HS-5 (cell line): ENCODE measurements around the gene JHY.

Source experiments
- DNase-seq: peaks from one replicate; pipeline ENCODE4 v3.0.0-alpha.2; 2012; ENCODE audit warnings: low read depth

Gene JHY

DNA sequence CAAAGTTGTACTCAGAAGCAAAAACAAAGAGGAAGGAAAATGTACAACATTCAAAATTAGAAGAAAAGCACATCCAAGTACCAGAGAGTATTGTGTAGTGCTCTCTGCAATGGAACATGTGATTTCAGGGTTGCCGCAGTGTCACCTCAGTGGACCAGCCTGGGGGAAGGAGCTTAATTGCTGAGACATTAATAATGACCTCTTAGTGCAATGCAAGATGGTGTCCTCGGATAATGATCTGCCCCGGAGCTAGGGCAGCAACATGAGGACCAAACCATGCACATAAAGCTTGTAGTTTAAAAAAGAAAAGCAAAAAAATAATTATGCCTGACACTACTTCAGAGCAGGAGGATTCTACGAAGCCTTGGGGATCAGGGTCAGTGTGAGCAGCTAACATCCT is 11.3 kb upstream of the JHY start:
- DNase-seq = no peak

- no peak for DNase-seq
Observed at GRCh38 chr11:122872046-122872445, 10.5 kb upstream of the JHY start.

GRCh38 chr11:122874991-122875390 is 7.6 kb upstream of the JHY start:
- DNase-seq = no peak

GRCh38 chr11:122877732-122878131 is 4.8 kb upstream of the JHY start:
- no peak for DNase-seq

DNA sequence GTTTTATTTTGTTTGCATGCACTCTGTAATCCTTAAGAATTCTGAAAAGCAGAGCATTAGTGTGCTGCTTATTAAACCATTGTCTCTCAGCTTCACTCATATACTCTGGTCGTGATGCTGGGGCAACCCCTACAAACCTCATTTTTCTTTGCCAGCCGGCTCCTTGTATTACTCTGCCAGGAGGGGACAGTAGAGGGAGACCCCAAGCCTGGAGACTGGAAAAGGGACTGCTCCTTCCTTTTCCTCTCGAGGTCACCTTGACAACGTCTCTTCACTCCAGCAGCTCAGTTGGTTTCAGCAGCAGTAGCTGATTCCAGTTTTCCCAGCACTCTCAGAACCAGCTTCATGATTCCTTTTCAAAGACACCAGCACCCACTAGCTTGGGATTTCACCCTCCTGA is 2.8 kb upstream of the JHY start:
- no peak for DNase-seq

- peak; percentile 20 for DNase-seq
Observed at GRCh38 chr11:122882857-122883645, 492 bp downstream of the JHY start.

GRCh38 chr11:122883646-122883979 is 1.1 kb downstream of the JHY start:
- DNase-seq = no peak

DNA sequence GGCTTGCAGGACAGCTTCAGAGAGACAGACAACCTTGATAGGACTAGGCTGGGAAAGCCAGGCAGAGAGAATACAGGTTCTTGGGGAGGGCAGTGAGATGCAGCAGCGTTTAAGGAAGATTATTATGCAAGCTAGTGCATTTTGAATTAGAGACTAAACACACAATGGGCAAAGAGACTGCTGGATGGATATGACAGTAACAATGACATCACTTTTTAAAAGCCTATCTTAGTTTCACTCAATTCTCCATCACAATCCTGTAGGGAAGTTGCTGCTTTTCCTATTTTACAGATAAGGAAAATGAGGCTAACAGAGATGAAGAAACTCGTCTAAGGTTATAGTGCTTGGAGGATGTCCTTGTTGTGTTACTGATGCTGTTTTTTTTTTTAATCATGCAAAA is 5.6 kb downstream of the JHY start:
- DNase-seq = no peak

- no peak for DNase-seq
Observed at GRCh38 chr11:122893131-122893530, 10.6 kb downstream of the JHY start.

DNA sequence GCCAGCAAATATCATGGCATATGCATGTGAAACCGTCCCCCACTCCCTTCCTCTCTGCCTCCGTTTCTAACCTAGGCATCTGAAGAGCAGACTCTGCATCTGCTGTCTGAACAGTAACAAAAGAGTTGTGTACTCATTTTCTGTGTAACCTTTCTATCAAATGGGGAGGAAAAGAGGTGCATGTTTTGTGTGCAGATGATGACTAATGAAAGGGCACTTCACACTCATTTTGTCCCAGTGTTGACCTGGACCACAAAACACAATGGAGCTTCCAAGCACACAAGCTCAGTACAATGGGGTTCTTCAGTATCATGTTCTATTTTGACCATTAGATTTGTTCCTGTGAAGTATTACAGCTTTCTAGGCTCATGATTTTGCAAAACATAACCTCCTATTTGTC is 13.0 kb downstream of the JHY start:
- DNase-seq = no peak

DNA sequence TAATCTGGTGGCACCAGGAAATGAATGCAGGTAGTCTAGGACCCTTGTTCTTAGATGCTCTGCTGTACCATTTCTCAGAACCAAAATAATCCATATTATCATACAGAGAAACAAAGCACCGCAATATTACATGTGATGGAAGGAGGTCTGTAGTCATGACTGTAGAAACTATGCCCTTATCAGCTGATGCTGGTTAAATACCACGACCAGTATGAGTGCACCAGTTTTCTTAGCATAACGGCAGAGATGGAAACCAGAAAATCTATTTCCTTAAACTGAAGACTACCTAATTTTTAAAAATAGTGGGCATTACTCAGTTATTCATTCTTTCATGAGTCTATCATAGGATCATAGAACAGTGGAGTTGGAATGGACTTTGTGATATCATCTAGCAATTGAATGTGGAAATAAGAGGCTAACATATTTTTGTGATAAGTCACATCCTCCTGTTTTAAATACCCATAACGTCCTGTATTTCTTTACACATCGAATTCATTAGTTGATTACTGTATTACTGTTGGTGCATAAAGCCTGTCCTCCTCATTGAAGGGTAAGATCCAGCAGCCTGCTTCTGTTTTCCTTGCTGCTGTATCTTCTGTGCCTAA is 15.1 kb downstream of the JHY start:
- peak; percentile 53 for DNase-seq

- no peak for DNase-seq
Observed at GRCh38 chr11:122898799-122899198, 16.2 kb downstream of the JHY start.

DNA sequence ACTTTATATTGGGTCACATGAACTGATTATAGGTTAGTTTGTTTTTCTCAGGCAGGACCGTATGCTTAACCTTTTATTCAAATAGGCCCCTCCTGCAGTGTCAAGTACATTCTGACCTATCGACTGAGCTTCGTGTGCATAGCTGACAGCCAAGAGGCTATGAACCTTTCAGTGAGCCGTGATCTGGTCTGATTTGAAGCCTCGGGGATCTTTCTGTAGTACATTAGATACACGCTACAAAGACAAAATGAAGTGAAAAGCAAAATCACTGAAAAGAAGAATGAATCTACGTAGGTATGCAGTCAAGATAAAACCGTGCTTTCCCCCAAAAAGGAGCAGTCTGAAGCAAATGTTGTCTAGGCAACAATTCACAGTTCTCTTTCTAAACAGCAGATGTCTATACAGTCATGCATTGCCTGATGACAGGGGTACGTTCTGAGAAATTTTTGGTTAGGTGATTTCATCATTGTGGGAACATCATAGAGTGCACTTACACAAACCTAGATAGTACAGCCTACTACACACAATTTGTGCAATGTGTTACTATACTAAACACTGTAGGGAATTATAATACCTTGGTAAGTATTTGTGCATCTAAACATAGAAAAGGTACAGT is 18.1 kb downstream of the JHY start:
- DNase-seq = no peak

GRCh38 chr11:122902951-122903350 is 20.4 kb downstream of the JHY start:
- DNase-seq = no peak

DNA sequence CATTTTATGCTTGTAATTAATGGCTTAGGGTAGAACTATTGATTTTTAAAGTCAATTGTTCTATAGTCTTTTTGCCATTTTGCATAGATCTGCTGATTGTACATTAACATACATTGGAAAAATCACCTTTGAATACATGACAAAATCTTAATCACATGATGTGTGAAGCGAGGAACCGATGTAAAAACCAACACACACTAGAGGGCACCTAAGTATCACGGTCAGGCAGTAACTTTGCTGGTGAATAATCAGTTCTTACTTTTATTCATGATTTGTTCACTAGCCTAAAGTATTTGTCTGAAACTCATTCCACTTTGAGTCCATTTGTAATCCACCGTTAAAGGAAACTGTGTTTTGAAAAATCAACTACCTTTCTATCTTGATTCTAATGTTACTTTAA is 28.2 kb downstream of the JHY start:
- no peak for DNase-seq

GRCh38 chr11:122917311-122917710 is 34.8 kb downstream of the JHY start:
- DNase-seq = no peak

DNA sequence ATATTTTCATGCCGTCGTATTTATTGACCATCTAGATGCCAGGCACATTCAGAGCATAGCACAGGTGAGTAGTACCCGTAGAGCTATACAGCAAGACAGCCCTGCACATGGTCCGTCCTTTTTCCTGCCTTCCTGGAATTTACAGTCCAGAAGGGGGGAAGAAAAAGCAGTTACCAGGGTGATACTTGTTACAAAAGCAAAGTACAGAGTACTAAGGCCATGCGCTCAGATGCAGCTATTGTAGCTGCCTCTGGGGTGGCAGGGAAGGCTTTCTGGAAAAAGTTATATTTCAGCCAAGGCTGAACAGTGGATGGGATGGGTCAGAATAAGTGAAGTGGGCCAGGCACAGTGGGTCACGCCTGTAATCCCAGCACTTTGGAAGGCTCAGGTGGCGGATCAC is 36.2 kb downstream of the JHY start:
- no peak for DNase-seq

DNA sequence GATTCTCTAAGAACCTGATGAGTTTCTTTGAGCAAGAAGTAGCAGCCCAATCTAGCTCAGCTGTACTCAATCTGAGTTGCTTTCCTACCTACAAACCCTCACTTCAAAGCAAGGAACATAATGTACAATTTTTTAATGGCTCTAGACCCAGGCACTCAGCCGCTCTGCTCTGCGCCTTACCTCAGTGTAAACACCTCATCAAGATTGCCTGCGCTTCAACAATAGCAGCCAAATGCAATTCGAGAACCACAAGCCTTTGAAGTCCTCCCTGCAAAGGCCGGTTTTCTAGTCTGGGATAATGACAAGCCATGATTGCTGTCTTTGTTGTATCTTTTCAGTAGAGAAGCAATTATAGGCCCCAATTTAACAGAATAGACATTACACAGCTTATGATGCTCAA is 38.0 kb downstream of the JHY start:
- DNase-seq = no peak

DNA sequence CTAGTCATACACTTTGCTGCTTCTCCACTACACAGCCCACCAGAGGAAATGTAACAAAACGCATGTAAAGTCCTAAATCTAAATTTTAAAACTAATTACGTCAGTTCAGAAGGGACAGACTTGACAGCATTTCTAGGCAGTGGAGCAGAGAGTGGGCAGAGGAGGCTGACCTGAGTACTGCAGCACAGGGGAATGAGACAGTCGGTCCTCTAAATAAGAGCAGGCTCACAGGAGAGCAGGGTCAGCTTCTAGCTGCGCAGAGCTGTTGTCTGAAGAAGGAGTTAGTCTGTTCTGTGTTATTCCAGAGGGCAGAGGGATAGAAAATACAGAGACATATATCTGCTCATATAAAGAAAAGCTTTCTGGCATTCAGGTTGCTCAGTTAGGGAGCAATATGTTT is 40.3 kb downstream of the JHY start:
- no peak for DNase-seq

DNA sequence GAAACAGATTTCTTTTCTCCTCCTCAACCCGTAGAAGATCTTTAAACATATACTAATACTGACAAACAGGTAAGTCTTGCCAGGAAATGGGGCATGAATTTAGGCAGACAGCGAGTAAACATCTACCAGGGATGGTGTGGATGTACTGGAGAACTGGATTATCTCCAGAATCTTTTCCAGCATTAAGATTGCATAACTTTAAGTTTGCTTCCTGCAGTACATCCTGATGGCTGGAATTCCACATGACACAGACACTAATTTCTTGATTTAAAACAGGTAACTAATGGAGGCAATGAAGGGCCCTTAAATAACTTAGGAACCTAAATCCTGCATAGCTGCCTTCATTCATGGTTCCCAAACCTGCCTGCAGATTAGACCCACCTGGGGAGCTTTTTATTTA is 40.7 kb downstream of the JHY start:
- DNase-seq = no peak

- no peak for DNase-seq
Observed at GRCh38 chr11:122931510-122931909, 49.0 kb downstream of the JHY start.

DNA sequence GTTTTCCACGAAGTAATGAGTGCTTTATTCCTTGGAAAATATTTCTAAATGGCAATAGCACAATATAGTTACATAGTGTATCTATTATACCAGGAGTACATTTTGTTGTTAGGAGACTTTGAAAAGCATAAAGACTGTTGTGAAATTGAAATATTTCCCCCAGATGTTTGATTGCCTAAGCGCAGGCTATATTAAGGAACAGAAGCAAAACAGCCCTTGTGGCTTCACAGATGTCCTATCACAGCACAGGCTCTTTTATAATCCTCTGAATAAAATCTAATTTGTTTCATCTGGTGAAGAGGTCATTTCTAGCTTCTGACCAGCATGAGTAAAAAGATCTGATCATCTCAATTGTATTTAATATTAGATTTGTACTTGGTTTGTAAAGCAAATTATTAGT is 50.9 kb downstream of the JHY start:
- no peak for DNase-seq

DNA sequence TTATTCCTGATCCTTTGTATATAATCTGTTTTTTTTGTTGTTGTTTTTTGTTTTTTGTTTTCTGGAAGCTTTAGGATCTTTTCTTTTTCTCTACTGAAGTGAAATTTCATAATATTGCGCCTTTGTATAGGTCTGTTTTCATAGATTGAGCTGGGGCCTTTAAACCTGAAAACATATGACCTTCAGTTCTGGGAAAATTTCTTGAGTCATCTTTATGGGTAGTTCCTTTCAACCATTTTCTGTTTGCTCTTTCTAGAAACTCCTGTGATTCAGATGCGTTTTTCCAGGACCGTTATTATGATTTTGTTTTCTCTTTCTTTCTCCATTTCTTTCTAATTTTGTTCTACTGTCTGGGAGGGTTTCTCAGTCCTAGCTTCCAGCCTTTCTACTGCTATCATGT is 55.4 kb downstream of the JHY start:
- DNase-seq = no peak

- DNase-seq = no peak
Observed at GRCh38 chr11:122938557-122938956, 56.0 kb downstream of the JHY start.
